SK-N-SH (cell line): Measurements from ENCODE around the gene LPIN2. TPM values are rescaled to one million over a fixed set of nuclear protein-coding genes. Genes with fewer than 3 reads are reported as not detected.

Experiments used
- CTCF ChIA-PET: fragments of 300-600, 350-600 bp; formaldehyde crosslinking; extraction: SDS; loops from one replicate; lab custom pipeline; 2021; lab: Yijun Ruan, JAX
- POLR2A ChIA-PET: fragments of 350-600 bp; sonication (Branson Sonifier 250); formaldehyde crosslinking; extraction: SDS; loops from one replicate; lab custom pipeline; 2020; ENCODE audit warnings: antibody characterized with exemption, inconsistent platforms; lab: Yijun Ruan, JAX
- DNase-seq: peaks from one replicate; pipeline ENCODE4 v3.0.0; 2012
- H2AFZ ChIP-seq: fragments of 200-600 bp; sonication (generic); 2 replicates; pipeline ENCODE4 v1.8.1; 2016; ENCODE audit warnings: antibody characterized with exemption, mild to moderate bottlenecking, low read depth
- H3F3A ChIP-seq: fragments of 200-600 bp; sonication (generic); replicated peaks from 2 replicates; pipeline ENCODE3; 2016; ENCODE audit warnings: antibody characterized with exemption, mild to moderate bottlenecking; ENCODE audit not compliant: insufficient read depth
- H3K27ac ChIP-seq, 2 experiments: fragments of 200-500 bp in 1 of 2; fragments of 200-600 bp in 1 of 2; sonication (Bioruptor generic) in 1 of 2; sonication (generic), shearing (Covaris generic) in 1 of 2; 2 replicates each; pipeline versions ENCODE4 v1.5.1 to v1.6.1; 2014 to 2016; ENCODE audit warnings: low read depth in 2 of 2, inconsistent platforms in 1 of 2, low read length in 1 of 2, mild to moderate bottlenecking in 1 of 2, mixed read lengths in 1 of 2
- H3K27me3 ChIP-seq: fragments of 200-600 bp; sonication (generic), shearing (Covaris generic); 2 replicates; pipeline ENCODE4 v1.6.1; 2016; ENCODE audit warnings: mixed run types; ENCODE audit not compliant: insufficient read depth
- H3K36me3 ChIP-seq, 2 experiments: fragments of 200-500 bp in 1 of 2; fragments of 200-600 bp in 1 of 2; sonication (Bioruptor generic) in 1 of 2; sonication (generic) in 1 of 2; replicated peaks in 1 of 2; 2 replicates each; pipeline versions ENCODE3 to v1.5.1; 2014 to 2016; ENCODE audit warnings: low read length in 1 of 2, mild to moderate bottlenecking in 1 of 2; ENCODE audit not compliant: insufficient read depth in 2 of 2, control insufficient read depth in 1 of 2
- H3K4me1 ChIP-seq, 2 experiments: fragments of 200-500 bp in 1 of 2; fragments of 200-600 bp in 1 of 2; sonication (Bioruptor generic) in 1 of 2; sonication (generic), shearing (Covaris generic) in 1 of 2; 2 replicates each; pipeline versions ENCODE4 v1.5.1 to v1.6.1; 2014 to 2016; ENCODE audit warnings: low read depth in 1 of 2, low read length in 1 of 2, mixed run types in 1 of 2; ENCODE audit not compliant: insufficient read depth in 2 of 2, control insufficient read depth in 1 of 2
- H3K4me2 ChIP-seq: fragments of 200-600 bp; sonication (generic), shearing (Covaris generic); 2 replicates; pipeline ENCODE4 v1.6.1; 2017; ENCODE audit warnings: mixed run types
- H3K4me3 ChIP-seq, 2 experiments: fragments of 200-500 bp in 1 of 2; fragments of 200-600 bp in 1 of 2; sonication (Bioruptor generic) in 1 of 2; sonication (generic), shearing (Covaris generic) in 1 of 2; 2 replicates each; pipeline versions ENCODE4 v1.5.1 to v1.8.1; 2014 to 2016; ENCODE audit warnings: low read depth in 2 of 2, inconsistent platforms in 1 of 2, low read length in 1 of 2, mild to moderate bottlenecking in 1 of 2, mixed read lengths in 1 of 2, moderate library complexity in 1 of 2
- H3K79me2 ChIP-seq: fragments of 200-600 bp; sonication (generic); 2 replicates; pipeline ENCODE4 v1.8.1; 2017; ENCODE audit warnings: mild to moderate bottlenecking; ENCODE audit not compliant: insufficient read depth
- H3K9ac ChIP-seq: fragments of 200-600 bp; sonication (generic); 2 replicates; pipeline ENCODE4 v1.6.1; 2017; ENCODE audit warnings: mixed run types
- H3K9me2 ChIP-seq: fragments of 200-600 bp; sonication (generic); 2 replicates; pipeline ENCODE4 v1.6.1; 2017; ENCODE audit warnings: mixed run types
- H3K9me3 ChIP-seq: fragments of 200-600 bp; sonication (generic); 2 replicates; pipeline ENCODE4 v1.6.1; 2017; ENCODE audit warnings: mixed run types, mild to moderate bottlenecking, moderate library complexity
- H4K20me1 ChIP-seq: fragments of 200-600 bp; sonication (generic); 2 replicates; pipeline ENCODE4 v1.6.1; 2017; ENCODE audit warnings: mild to moderate bottlenecking, mixed run types; ENCODE audit not compliant: insufficient read depth
- CHD2 ChIP-seq: fragments of 150-350 bp; IDR thresholded peaks from 2 replicates; pipeline ENCODE4 v1.6.1; 2018; ENCODE audit warnings: low read length; ENCODE audit not compliant: partially characterized antibody
- CTCF ChIP-seq: fragments of 200-600 bp; sonication (generic); IDR thresholded peaks from 2 replicates; pipeline ENCODE4 v1.6.1; 2017; ENCODE audit warnings: antibody characterized with exemption, mild to moderate bottlenecking, moderate library complexity
- EP300 ChIP-seq, 2 experiments: IDR thresholded peaks; 2 replicates each; pipeline versions ENCODE4 v1.4.0 to v1.6.1; 2012; ENCODE audit warnings: borderline replicate concordance in 1 of 2, low read depth in 1 of 2, low read length in 1 of 2
- EZH2phosphoT487 ChIP-seq: fragments of 200-600 bp; sonication (generic); IDR thresholded peaks from 2 replicates; pipeline ENCODE4 v1.6.1; 2017; ENCODE audit warnings: low read depth, mixed run types, mild to moderate bottlenecking, antibody characterized with exemption, moderate library complexity, borderline replicate concordance
- FOSL2 ChIP-seq: IDR thresholded peaks from 2 replicates; pipeline ENCODE4 v1.4.0; 2012; ENCODE audit warnings: low read depth, mild to moderate bottlenecking, moderate library complexity, borderline replicate concordance
- FOXJ3 ChIP-seq: sonication (generic); formaldehyde crosslinking; IDR thresholded peaks from 2 replicates; pipeline ENCODE4 v1.5.1; 2020; ENCODE audit warnings: mild to moderate bottlenecking, missing genetic modification reagents
- FOXM1 ChIP-seq: IDR thresholded peaks from 2 replicates; pipeline ENCODE4 v1.4.0; 2012; ENCODE audit warnings: low read depth, mild to moderate bottlenecking
- GABPA ChIP-seq: IDR thresholded peaks from 2 replicates; pipeline ENCODE4 v1.4.0; 2012; ENCODE audit warnings: low read depth, mild to moderate bottlenecking
- GATA2 ChIP-seq: sonication (generic); formaldehyde crosslinking; IDR thresholded peaks from 2 replicates; pipeline ENCODE4 v1.5.0; 2020; ENCODE audit warnings: mild to moderate bottlenecking, missing genetic modification reagents
- IRF3 ChIP-seq: fragments of 150-350 bp; IDR thresholded peaks from 2 replicates; pipeline ENCODE4 v1.6.1; 2016; ENCODE audit warnings: mild to moderate bottlenecking, low read depth, low read length
- JUND ChIP-seq: IDR thresholded peaks from 2 replicates; pipeline ENCODE4 v1.4.0; 2012
- MAX ChIP-seq: IDR thresholded peaks from 2 replicates; pipeline ENCODE4 v1.4.0; 2012; ENCODE audit warnings: low read depth
- MXI1 ChIP-seq: IDR thresholded peaks from 2 replicates; pipeline ENCODE4 v1.6.1; 2012; ENCODE audit warnings: mild to moderate bottlenecking, low read depth, low read length, improper control_type of control experiment
- POLR2AphosphoS5 ChIP-seq: IDR thresholded peaks from 2 replicates; pipeline ENCODE4 v1.6.1; 2012; ENCODE audit warnings: low read depth, low read length
- REST ChIP-seq: IDR thresholded peaks from 2 replicates; pipeline ENCODE4 v1.6.1; 2012; ENCODE audit warnings: mild to moderate bottlenecking, low read depth, low read length, moderate library complexity
- RFX5 ChIP-seq: IDR thresholded peaks from 2 replicates; pipeline ENCODE4 v1.6.1; 2012; ENCODE audit warnings: mild to moderate bottlenecking, improper control_type of control experiment, low read length
- TAF1 ChIP-seq: IDR thresholded peaks from 2 replicates; pipeline ENCODE4 v1.6.1; 2012; ENCODE audit warnings: low read depth, mild to moderate bottlenecking, low read length, moderate library complexity, borderline replicate concordance
- TCF12 ChIP-seq: IDR thresholded peaks from 2 replicates; pipeline ENCODE4 v1.4.0; 2012
- USF1 ChIP-seq: IDR thresholded peaks from 2 replicates; pipeline ENCODE4 v1.4.0; 2012; ENCODE audit warnings: low read depth, borderline replicate concordance
- WGBS: methylation state at CpG from one replicate; pipeline ENCODE4 v1.1.6; 2017; ENCODE audit warnings: low lambda C conversion rate; 5-methylcytosine and 5-hydroxymethylcytosine counted together
- polyA plus RNA-seq, 3 experiments: library from polyadenylated mRNA; depleted of rRNA; stranded (reverse); fragments of >200 nt; gene quantifications; 2 replicates each; pipeline ENCODE4 v1.2.3, GENCODE V29; 2012

Gene LPIN2
- polyA plus RNA-seq, 1 of the 3 experiments (the other 2 are of a cell fraction) = 19.3 TPM

- no peak overlapping the region for H3K4me2 ChIP-seq
- H3K36me3 ChIP-seq = no peaks in the 10 kb centered on the region
- no peak overlapping the region for H3K9ac ChIP-seq
- H2AFZ ChIP-seq = no peak overlapping the region
- H3K4me1 ChIP-seq = peaks cover 0 to 9% of the 10 kb centered on the region in 2 experiments; a peak in 1 of 4 replicates
- no peaks in the 10 kb centered on the region for H3K9me3 ChIP-seq
- ChIA-PET POLR2A (no interaction called here), CTCF (interaction anchor here (0.9 to 4.9 kb wide), 2 partner anchors 16 to 98 kb away, joined by 3 to 18 read pairs; no protein-coding TSS in a partner anchor)
- WGBS = 86% methylated on average over 4 of the region's 4 CpGs
- H3K27ac ChIP-seq = no peak overlapping the region
- H3K9me2 ChIP-seq = no peaks in the 10 kb centered on the region
- no peak for TF ChIP-seq IRF3
- no peak for TF ChIP-seq REST
- TF ChIP-seq USF1 = no peak
- no peak for TF ChIP-seq EZH2phosphoT487
- no peak for TF ChIP-seq MXI1
- TF ChIP-seq EP300 (IDR thresholded peaks at IDR 0.05; ENCODE audit: borderline replicate concordance in 1 of 2, low read depth in 1 of 2, low read length in 1 of 2) = no peak
- TF ChIP-seq RFX5 = no peak
- no peak for TF ChIP-seq FOXJ3 (CRISPR knock-in tag)
- TF ChIP-seq GATA2 (CRISPR knock-in tag) = no peak
- TF ChIP-seq TAF1 = no peak
- no peak for TF ChIP-seq JUND
- no peak for TF ChIP-seq FOXM1
- TF ChIP-seq TCF12 = no peak
- TF ChIP-seq CTCF = no peak
- TF ChIP-seq FOSL2 = no peak
- no peak for TF ChIP-seq POLR2AphosphoS5
- no peak for TF ChIP-seq CHD2
- TF ChIP-seq GABPA = no peak
- no peak for TF ChIP-seq MAX
- H4K20me1 ChIP-seq = no peaks in the 10 kb centered on the region
- H3K27me3 ChIP-seq = no peaks in the 10 kb centered on the region
- H3K4me3 ChIP-seq = no peak overlapping the region
- no peak for DNase-seq
- no peaks in the 10 kb centered on the region for H3K79me2 ChIP-seq
- no peaks in the 10 kb centered on the region for H3F3A ChIP-seq
These were observed 33.4 kb upstream of the LPIN2 start for GRCh38 chr18:3046216-3046808.
